ENCODE data around the gene MBTPS1.

MBTPS1 gene

GRCh38 chr16:84062734-84063640 is 53.8 kb downstream of the MBTPS1 start:
- DNase-seq (ENCODE audit: extremely low spot score) = peak; percentile 88
- POLR2A ChIA-PET = no interaction called here

DNA sequence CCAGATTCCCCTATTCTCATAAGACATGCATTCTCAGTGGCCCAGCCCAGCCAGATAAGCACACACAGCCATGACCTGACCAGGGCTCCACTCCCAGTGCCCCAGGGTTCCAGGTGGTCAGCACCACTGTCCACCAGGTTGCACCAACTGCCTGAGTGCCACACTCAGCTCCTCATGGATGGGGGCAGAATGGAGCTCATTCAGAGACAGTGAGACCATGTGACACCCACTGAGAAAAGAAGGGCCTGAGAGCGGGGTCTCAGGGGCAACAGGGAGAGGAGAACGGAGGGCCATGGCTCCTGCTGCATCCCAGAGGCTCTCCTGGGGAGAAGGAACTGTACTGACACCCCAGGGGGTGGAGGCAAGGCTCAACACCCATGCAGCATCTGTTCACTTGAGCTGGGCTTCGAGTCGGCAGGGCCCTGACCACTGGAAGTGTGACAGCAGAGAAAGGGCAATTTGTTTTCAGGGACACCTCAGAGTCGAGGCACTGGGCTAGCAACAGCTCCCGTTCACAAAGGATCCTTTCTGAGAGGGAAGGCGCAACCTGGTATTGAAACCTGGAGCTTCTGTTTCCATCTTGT is 55.4 kb downstream of the MBTPS1 start:
- TF ChIP-seq PKNOX1 (IDR thresholded peaks at IDR 0.05) (no peak), SUZ12 (IDR thresholded peaks at IDR 0.05) (no peak), CTBP1 (IDR thresholded peaks at IDR 0.05; ENCODE audit: borderline replicate concordance) (no peak), ELF4 (IDR thresholded peaks at IDR 0.05) (no peak), FOXM1 (IDR thresholded peaks at IDR 0.05; ENCODE audit: borderline replicate concordance) (no peak), BHLHE40 (IDR thresholded peaks at IDR 0.05; ENCODE audit: borderline replicate concordance) (no peak), L3MBTL2 (conservative IDR thresholded peaks at IDR 0.05) (no peak), FOXK2 (IDR thresholded peaks at IDR 0.05) (no peak), TARDBP (IDR thresholded peaks at IDR 0.05) (no peak), LEF1 (IDR thresholded peaks at IDR 0.05; ENCODE audit: borderline replicate concordance) (no peak), SP1 (IDR thresholded peaks at IDR 0.05) (no peak), HDGF (IDR thresholded peaks at IDR 0.05; ENCODE audit: borderline replicate concordance) (no peak)
- CTCF ChIA-PET = interaction anchor here (0.7 kb wide), 1 partner anchor 790 kb away, joined by 3 read pairs; no protein-coding TSS in a partner anchor
- no peak for DNase-seq (ENCODE audit: extremely low spot score)
- POLR2A ChIA-PET = no interaction called here

More at GRCh38 chr16:84062734-84063640, 53.8 kb downstream of the MBTPS1 start:
- CTCF ChIA-PET = interaction anchor here (0.6 to 4.5 kb wide), 6 partner anchors 9 to 153 kb away, joined by 3 to 34 read pairs (median 4); no protein-coding TSS in a partner anchor
- no peak for TF ChIP-seq L3MBTL2 (conservative IDR thresholded peaks at IDR 0.05)
- TF ChIP-seq NFRKB (IDR thresholded peaks at IDR 0.05) = no peak
- no peak for TF ChIP-seq PKNOX1 (IDR thresholded peaks at IDR 0.05)
- TF ChIP-seq CTBP1 (IDR thresholded peaks at IDR 0.05; ENCODE audit: borderline replicate concordance) = no peak
- peak; percentile 73; the same call in 1 of the 2 replicates for TF ChIP-seq HDGF (IDR thresholded peaks at IDR 0.05; ENCODE audit: borderline replicate concordance)

GRCh38 chr16:84059946-84060901 is 56.5 kb downstream of the MBTPS1 start:
- TF ChIP-seq ZNF384 (IDR thresholded peaks at IDR 0.05) = no peak
- TF ChIP-seq PKNOX1 (IDR thresholded peaks at IDR 0.05) = no peak
- TF ChIP-seq LEF1 (IDR thresholded peaks at IDR 0.05; ENCODE audit: borderline replicate concordance) = no peak
- TF ChIP-seq L3MBTL2 (conservative IDR thresholded peaks at IDR 0.05) = no peak
- no peak for TF ChIP-seq HDGF (IDR thresholded peaks at IDR 0.05; ENCODE audit: borderline replicate concordance)
- ChIA-PET CTCF (interaction anchor here (0.7 kb wide), 1 partner anchor 791 kb away, joined by 3 read pairs; no protein-coding TSS in a partner anchor), POLR2A (no interaction called here)
- DNase-seq (ENCODE audit: extremely low spot score) = no peak

DNA sequence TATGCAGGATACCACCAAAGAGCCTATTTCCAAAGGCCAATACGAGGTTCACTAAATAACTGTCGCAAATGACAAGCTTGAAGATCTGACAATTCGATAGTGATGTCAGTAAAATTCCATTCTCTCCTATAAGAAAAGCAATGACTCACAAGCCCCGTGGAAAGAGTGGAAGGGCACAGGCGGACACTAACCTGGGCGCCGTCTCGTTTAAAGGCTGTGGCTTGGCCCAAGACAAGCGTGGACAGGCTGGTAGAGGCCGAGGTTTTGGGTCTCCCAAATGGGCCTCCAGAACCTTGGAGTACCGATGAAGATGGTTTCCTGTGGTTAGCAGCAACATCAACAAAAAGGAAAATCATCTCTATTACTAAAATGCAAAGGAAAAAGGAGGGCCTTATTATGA is 57.6 kb downstream of the MBTPS1 start:
- POLR2A ChIA-PET = no interaction called here
- CTCF ChIA-PET = no interaction called here
- no peak for DNase-seq (ENCODE audit: extremely low spot score)
- TF ChIP-seq ARNT (IDR thresholded peaks at IDR 0.05) (no peak), SP1 (IDR thresholded peaks at IDR 0.05) (no peak), LEF1 (IDR thresholded peaks at IDR 0.05; ENCODE audit: borderline replicate concordance) (no peak), BHLHE40 (IDR thresholded peaks at IDR 0.05; ENCODE audit: borderline replicate concordance) (no peak), ELF4 (IDR thresholded peaks at IDR 0.05) (no peak), NFRKB (IDR thresholded peaks at IDR 0.05) (no peak), TARDBP (IDR thresholded peaks at IDR 0.05) (no peak), L3MBTL2 (conservative IDR thresholded peaks at IDR 0.05) (no peak), SUZ12 (IDR thresholded peaks at IDR 0.05) (no peak), FOXM1 (IDR thresholded peaks at IDR 0.05; ENCODE audit: borderline replicate concordance) (no peak), HDGF (IDR thresholded peaks at IDR 0.05; ENCODE audit: borderline replicate concordance) (no peak), CTBP1 (IDR thresholded peaks at IDR 0.05; ENCODE audit: borderline replicate concordance) (no peak), FOXA1 (IDR thresholded peaks at IDR 0.05) (no peak), PKNOX1 (IDR thresholded peaks at IDR 0.05) (no peak), FOXK2 (IDR thresholded peaks at IDR 0.05) (no peak), ZNF384 (IDR thresholded peaks at IDR 0.05) (no peak)

- ChIA-PET POLR2A (no interaction called here), CTCF (no interaction called here)
- DNase-seq (ENCODE audit: extremely low spot score) = no peak
- TF ChIP-seq ARNT (IDR thresholded peaks at IDR 0.05) (no peak), NFRKB (IDR thresholded peaks at IDR 0.05) (no peak), HDGF (IDR thresholded peaks at IDR 0.05; ENCODE audit: borderline replicate concordance) (no peak), LEF1 (IDR thresholded peaks at IDR 0.05; ENCODE audit: borderline replicate concordance) (no peak), BHLHE40 (IDR thresholded peaks at IDR 0.05; ENCODE audit: borderline replicate concordance) (no peak), ELF4 (IDR thresholded peaks at IDR 0.05) (no peak), ZNF384 (IDR thresholded peaks at IDR 0.05) (no peak), PKNOX1 (IDR thresholded peaks at IDR 0.05) (no peak), CTBP1 (IDR thresholded peaks at IDR 0.05; ENCODE audit: borderline replicate concordance) (no peak), SP1 (IDR thresholded peaks at IDR 0.05) (no peak), FOXM1 (IDR thresholded peaks at IDR 0.05; ENCODE audit: borderline replicate concordance) (no peak), FOXA1 (IDR thresholded peaks at IDR 0.05) (no peak), FOXK2 (IDR thresholded peaks at IDR 0.05) (no peak), L3MBTL2 (conservative IDR thresholded peaks at IDR 0.05) (no peak), SUZ12 (IDR thresholded peaks at IDR 0.05) (no peak), TARDBP (IDR thresholded peaks at IDR 0.05) (no peak)
These were observed 58.1 kb downstream of the MBTPS1 start for GRCh38 chr16:84058664-84059063.

All from HEK293T (cell line).